ENCODE data around the gene GJA5. TPM values are rescaled to one million over a fixed set of nuclear protein-coding genes. Genes with fewer than 3 reads are reported as not detected.

GJA5 gene
- total RNA-seq, 1 experiment from 2014 or later: not detected

DNA sequence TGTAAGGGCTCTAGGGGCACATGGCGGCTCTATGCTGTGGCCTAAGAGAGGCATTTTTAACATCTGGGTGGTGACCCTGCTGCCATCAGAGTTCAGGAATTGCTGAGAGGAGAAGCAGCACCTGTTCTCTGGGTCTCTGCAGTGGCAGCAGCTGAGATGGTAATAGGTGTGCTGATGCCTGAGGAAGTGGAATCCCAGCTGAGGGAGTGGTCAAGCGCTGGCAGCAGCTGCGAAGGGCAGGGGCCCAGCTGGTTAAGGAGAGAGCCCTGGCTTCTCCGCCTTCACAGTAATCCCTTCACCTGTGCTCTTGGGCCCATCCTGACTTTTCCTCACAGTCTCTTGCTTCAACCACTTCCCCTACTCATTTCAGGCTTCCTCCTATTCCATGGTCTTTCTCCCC is 39.8 kb downstream of the GJA5 start:
- Histone ChIP-seq H3K79me2 (ENCODE audit: insufficient read depth, low read length) (no peaks in the 10 kb centered on the region), H3K9me2 (ENCODE audit: insufficient read depth) (no peaks in the 10 kb centered on the region), H3K36me3 (ENCODE audit: control insufficient read depth in 1 of 2, insufficient read depth in 2 of 2, low read length in 2 of 2) (no peaks in the 10 kb centered on the region), H3K27ac (ENCODE audit: low read depth, low read length) (no peak overlapping the region), H3K27me3 (ENCODE audit: insufficient read depth, low read length) (no peaks in the 10 kb centered on the region), H3K9ac (ENCODE audit: low read length) (no peak overlapping the region), H3K4me2 (ENCODE audit: low read length) (no peak overlapping the region), H3K4me3 (replicated peaks in 1 of 2; ENCODE audit: low read depth in 1 of 2, low read length in 2 of 2) (no peak overlapping the region), H2AFZ (ENCODE audit: low read depth, low read length, poor library complexity, severe bottlenecking) (no peak overlapping the region), H4K20me1 (ENCODE audit: insufficient read depth) (no peaks in the 10 kb centered on the region), H3K9me3 (ENCODE audit: control insufficient read depth in 1 of 2, insufficient read depth in 1 of 2, low read depth in 1 of 2, low read length in 2 of 2) (no peaks in the 10 kb centered on the region), H3K4me1 (ENCODE audit: control insufficient read depth in 1 of 2, insufficient read depth in 2 of 2, low read length in 2 of 2) (peaks cover 12 to 18% of the 10 kb centered on the region in 2 experiments)
- no peak for ATAC-seq
- DNase-seq (ENCODE audit: low read depth, low spot score): no peak
- intact Hi-C loops (cut with micrococcal nuclease): no loop called here
- TF ChIP-seq, protein P1, sequence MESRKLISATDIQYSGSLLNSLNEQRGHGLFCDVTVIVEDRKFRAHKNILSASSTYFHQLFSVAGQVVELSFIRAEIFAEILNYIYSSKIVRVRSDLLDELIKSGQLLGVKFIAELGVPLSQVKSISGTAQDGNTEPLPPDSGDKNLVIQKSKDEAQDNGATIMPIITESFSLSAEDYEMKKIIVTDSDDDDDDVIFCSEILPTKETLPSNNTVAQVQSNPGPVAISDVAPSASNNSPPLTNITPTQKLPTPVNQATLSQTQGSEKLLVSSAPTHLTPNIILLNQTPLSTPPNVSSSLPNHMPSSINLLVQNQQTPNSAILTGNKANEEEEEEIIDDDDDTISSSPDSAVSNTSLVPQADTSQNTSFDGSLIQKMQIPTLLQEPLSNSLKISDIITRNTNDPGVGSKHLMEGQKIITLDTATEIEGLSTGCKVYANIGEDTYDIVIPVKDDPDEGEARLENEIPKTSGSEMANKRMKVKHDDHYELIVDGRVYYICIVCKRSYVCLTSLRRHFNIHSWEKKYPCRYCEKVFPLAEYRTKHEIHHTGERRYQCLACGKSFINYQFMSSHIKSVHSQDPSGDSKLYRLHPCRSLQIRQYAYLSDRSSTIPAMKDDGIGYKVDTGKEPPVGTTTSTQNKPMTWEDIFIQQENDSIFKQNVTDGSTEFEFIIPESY (IDR thresholded peaks at IDR 0.05; ENCODE audit: extremely low read depth, insufficient replicate concordance, low read length): no peak
- no peak for TF ChIP-seq CBX3 (IDR thresholded peaks at IDR 0.05; ENCODE audit: low read depth)
- no peak for TF ChIP-seq RAD21 (IDR thresholded peaks at IDR 0.05; ENCODE audit: low read depth)
- TF ChIP-seq POLR2A (IDR thresholded peaks at IDR 0.05; ENCODE audit: borderline replicate concordance, extremely low read depth, insufficient read depth, insufficient read length): no peak
- ChIA-PET CTCF (no interaction called here), RAD21 (ENCODE audit: low non-redundant PET in 1 of 2, low total read pairs in 2 of 2, uncharacterized antibody in 2 of 2, unreplicated experiment in 2 of 2) (no interaction called here), POLR2A (no interaction called here)
- BruUV-seq (replicated peaks): no TSS peak

DNA sequence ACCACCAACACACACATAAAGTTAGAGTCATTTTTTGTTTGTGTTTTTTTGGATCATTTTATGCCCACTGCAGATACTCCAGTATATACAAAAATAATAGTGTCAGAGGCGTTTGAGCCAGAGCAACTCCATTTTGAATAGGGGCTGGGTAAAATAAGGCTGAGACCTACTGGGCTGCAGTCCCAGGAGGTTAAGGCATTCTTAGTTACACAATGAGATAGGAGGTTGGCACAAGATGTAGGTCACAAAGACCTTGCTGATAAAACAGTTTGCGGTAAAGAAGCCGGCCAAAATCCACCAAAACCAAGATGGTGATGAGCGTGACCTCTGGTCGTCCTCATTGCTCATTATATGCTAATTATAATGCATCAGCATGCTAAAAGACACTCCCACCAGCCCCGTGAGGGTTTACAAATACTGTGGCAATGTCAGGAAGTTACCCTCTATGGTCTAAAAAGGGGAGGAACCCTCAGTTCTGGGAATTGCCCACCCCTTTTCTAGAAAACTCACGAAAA is 40.6 kb downstream of the GJA5 start:
- no peak overlapping the region for H3K4me3 ChIP-seq (replicated peaks in 1 of 2; ENCODE audit: low read depth in 1 of 2, low read length in 2 of 2)
- H3K9me2 ChIP-seq (ENCODE audit: insufficient read depth): no peaks in the 10 kb centered on the region
- H3K27me3 ChIP-seq (ENCODE audit: insufficient read depth, low read length): no peaks in the 10 kb centered on the region
- POLR2A ChIA-PET: no interaction called here
- H2AFZ ChIP-seq (ENCODE audit: low read depth, low read length, poor library complexity, severe bottlenecking): no peak overlapping the region
- ATAC-seq: no peak
- no peak overlapping the region for H3K9ac ChIP-seq (ENCODE audit: low read length)
- RAD21 ChIA-PET (ENCODE audit: low non-redundant PET in 1 of 2, low total read pairs in 2 of 2, uncharacterized antibody in 2 of 2, unreplicated experiment in 2 of 2): no interaction called here
- no peaks in the 10 kb centered on the region for H3K9me3 ChIP-seq (ENCODE audit: control insufficient read depth in 1 of 2, insufficient read depth in 1 of 2, low read depth in 1 of 2, low read length in 2 of 2)
- CTCF ChIA-PET: no interaction called here
- peaks cover 12 to 18% of the 10 kb centered on the region in 2 experiments for H3K4me1 ChIP-seq (ENCODE audit: control insufficient read depth in 1 of 2, insufficient read depth in 2 of 2, low read length in 2 of 2)
- no peak overlapping the region for H3K27ac ChIP-seq (ENCODE audit: low read depth, low read length)
- TF ChIP-seq TCF7L2 (IDR thresholded peaks at IDR 0.05; ENCODE audit: borderline replicate concordance, extremely low read depth, insufficient read depth, insufficient read length): no peak
- TF ChIP-seq, protein P2, sequence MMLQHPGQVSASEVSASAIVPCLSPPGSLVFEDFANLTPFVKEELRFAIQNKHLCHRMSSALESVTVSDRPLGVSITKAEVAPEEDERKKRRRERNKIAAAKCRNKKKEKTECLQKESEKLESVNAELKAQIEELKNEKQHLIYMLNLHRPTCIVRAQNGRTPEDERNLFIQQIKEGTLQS (IDR thresholded peaks at IDR 0.05): no peak
- TF ChIP-seq EGR1 (IDR thresholded peaks at IDR 0.05; ENCODE audit: low read depth): no peak
- TF ChIP-seq EZH2 (IDR thresholded peaks at IDR 0.05): no peak
- TF ChIP-seq POLR2A (IDR thresholded peaks at IDR 0.05; ENCODE audit: borderline replicate concordance, extremely low read depth, insufficient read depth, insufficient read length): no peak
- no peaks in the 10 kb centered on the region for H3K36me3 ChIP-seq (ENCODE audit: control insufficient read depth in 1 of 2, insufficient read depth in 2 of 2, low read length in 2 of 2)
- no TSS peak for BruUV-seq (replicated peaks)
- H4K20me1 ChIP-seq (ENCODE audit: insufficient read depth): no peaks in the 10 kb centered on the region
- H3K4me2 ChIP-seq (ENCODE audit: low read length): no peak overlapping the region
- H3K79me2 ChIP-seq (ENCODE audit: insufficient read depth, low read length): no peaks in the 10 kb centered on the region
- intact Hi-C loops (cut with micrococcal nuclease): loop anchor here (5.0 kb wide), 1 partner anchor 47 kb away; the partner anchor contains the start of gene ACP6
- no peak for DNase-seq (ENCODE audit: low read depth, low spot score)
